ENCODE data around the gene PRKN.

Gene PRKN

DNA sequence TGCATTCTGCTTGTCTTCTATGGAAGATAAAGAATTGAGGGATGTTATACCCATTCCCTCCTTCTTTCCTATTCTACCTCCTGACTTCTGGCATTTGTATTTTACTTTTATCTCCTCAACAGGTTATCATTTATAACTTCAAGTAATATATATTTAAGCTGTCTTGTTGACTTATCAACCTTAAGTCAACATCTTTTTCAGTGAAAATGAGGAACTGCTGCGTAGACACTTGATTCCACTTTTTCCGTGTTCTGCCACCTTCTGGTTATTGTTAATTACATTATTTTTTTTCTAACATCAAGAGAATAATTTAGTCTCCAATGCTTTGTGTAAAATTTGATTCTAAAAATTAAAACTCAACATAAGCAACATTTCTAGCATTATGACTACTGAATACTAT is 107.5 kb downstream of the PRKN start:
- no peak for DNase-seq (ENCODE audit: low read depth in 3 of 3, low spot score in 1 of 3)

DNA sequence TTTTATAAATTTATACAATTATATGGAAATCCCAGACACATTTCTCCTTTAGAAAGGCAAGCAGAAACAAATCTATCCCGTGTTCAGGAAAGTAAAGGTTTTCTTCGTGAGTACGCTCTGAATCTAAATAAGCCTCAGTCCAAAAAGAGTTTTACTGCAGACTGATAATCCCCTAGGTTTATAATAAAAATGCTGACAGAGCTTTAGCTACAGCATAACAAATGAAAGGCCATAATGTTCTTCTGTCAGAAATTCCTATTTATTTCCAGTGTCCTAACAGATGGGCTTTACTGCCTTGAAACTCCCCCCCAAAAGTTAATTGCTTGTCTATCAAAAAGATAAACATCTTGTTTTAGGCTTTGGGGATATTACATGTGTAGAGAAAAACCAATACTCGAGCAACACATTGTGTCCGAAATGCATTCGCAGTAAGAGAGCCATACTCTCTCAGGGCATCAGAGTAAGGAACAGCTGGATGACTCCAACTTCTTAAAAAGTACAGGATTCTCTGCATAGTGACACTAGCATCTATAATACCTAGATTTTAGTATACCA is 109.0 kb downstream of the PRKN start:
- no peak for DNase-seq (ENCODE audit: low read depth in 3 of 3, low spot score in 1 of 3)

DNA sequence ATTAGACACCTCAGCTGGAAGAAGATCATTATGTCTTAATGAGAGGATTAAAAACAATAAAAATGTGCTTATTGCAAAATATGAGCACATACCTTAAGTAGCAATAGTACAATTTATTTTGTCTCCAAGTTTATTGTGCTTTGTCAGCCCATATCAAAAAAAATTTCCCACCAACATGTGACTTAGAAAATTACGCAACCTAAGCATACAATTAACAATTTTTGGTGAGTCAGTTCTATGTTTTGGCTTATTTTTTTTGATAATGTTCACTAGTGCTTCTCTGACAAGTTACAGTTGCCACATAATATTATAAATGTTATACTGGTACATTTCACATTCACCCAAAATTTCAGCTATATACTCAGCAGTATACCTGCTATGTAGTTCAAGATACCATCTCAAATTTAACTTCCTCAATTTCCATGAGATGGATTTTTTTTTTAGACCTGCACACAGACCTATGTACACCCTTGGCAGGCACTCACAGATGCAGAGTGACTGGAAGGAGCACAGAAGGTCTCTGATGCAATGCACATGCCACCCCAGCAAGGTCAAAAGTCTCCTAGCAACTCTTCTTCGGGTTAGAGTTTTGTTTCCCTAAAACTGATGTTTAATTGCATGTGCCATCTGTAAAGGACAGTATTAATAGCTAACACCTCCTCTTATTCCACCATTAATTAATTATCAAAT is 112.4 kb downstream of the PRKN start:
- no peak for DNase-seq (ENCODE audit: low read depth in 3 of 3, low spot score in 1 of 3)

DNA sequence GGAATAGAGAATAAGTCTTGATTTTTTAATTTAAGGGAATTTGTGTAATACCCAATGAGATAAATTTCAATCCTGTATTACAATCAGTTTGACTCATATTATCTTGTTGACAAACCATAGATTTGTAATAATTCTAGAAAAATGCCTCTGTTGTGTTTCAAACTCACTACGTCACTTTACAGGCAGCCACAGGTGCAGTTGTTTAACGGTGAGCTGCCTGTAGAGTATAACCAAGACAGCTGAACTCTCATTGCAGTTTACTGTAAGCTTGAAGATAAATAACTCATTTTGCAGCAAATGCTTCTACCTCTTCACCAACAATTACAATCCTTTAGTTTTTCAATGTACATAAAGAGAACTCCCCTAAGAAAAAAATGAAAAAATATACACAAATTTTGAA is 114.3 kb downstream of the PRKN start:
- no peak for DNase-seq (ENCODE audit: low read depth in 3 of 3, low spot score in 1 of 3)

DNA sequence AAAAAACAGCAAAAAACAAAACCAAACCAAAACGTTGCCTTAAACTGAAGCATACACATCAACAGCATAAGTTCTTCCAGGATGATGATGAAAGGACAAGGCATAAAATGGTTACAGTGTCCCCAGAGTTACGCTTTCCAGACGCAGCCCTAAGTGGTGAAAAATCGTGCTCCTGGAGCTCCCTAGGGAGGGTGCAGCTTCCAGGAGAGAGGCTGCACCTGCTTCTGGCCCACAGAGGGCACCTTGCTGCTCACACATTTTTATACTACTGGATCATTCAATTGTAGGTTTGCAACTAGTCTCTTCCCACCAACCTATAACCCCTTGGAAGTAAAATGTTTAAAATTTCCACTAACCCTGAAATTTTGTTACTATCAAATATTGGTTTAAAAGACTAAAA is 115.0 kb downstream of the PRKN start:
- no peak for DNase-seq (ENCODE audit: low read depth in 3 of 3, low spot score in 1 of 3)

DNA sequence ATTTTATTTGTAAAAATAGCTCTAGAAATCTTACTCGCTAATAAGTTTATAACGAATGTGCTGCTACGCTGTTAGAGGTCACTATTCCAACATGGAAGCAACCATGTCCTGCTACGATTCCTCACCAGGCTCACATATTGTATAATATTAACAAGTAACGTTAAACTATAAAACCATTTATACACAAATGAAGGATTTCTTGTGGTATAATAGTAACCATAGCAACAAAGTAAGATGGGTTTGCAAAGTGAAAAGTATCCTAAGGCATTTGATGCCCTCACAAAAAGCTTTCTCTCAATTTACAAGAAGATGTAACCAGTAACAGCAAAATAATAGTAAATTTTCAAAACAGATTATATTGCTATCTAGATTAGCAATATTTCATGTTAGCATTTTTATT is 117.2 kb downstream of the PRKN start:
- DNase-seq (ENCODE audit: low read depth in 3 of 3, low spot score in 1 of 3) = no peak

DNA sequence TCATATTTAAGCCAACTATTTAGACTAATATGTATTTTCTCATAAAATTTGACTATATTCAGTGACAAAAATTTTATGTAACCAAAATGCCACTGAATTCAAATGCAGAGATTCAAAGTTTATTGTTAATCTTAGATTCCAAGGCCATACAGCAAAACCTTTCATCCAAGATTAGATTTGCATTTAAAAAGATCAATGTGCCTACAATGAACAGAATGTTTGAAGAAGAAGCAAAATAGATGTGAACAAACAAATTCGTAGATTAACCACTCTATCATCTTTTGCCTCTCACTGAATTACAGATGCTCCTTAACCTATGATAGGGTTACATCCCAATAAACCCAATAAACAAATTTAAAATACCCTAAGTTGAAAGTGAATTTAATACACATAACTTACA is 121.7 kb downstream of the PRKN start:
- DNase-seq (ENCODE audit: low read depth in 3 of 3, low spot score in 1 of 3) = no peak

DNA sequence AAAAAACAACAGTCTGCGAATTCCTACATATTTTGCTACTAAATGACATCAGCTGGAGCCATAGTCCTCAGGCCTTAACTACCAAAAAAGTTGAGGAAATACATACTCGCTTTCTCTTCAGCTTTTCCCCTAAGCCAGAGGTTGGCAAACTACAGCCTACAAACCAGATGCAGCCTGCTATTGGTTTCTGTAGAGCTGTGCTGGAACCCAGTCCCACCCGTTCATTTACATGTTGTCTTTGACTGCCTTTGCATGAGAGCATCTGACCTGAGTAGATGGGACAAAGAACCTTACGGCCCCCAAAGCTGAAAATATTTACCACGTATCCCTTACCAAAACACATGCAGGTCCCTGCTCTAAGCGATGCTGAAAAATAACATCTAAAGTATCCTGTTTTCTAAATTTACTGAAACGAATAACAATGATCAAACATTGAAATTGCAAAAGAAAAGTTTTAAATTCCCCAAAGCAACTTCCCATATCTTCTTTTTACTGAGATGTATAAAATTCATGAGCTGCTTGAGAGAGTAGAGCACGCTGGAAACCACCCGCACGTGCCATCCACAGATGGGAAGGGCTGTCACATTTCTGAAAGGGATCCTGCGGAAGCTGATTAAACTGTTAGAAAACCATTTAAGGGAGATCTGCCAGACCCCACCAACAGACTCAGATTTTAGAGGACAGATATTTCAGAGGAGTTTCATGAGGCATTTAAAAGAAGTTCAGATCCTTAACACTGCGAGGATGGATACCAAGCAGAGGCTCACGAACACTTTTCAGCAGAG is 124.1 kb downstream of the PRKN start:
- DNase-seq (ENCODE audit: low read depth in 3 of 3, low spot score in 1 of 3) = no peak

DNA sequence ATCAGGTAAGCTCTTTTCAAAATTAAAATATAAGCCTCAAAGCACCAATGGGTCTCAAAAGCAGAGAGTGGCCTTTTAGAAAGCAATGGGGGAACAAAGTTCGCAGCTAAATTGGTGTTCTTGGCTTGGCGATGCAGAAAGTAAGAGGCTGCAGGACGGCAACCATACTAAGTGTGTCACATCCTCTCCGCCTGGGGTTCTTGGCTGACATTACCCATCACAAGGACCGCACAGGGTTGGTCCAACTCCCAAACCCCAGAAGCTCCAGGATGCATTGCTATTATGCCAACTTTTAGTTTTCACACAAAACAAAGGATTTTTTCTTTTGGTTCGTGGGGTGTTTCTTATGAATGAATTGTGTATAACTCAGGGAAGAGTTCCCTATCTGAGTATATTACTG is 124.8 kb downstream of the PRKN start:
- DNase-seq (ENCODE audit: low read depth in 3 of 3, low spot score in 1 of 3) = no peak

DNA sequence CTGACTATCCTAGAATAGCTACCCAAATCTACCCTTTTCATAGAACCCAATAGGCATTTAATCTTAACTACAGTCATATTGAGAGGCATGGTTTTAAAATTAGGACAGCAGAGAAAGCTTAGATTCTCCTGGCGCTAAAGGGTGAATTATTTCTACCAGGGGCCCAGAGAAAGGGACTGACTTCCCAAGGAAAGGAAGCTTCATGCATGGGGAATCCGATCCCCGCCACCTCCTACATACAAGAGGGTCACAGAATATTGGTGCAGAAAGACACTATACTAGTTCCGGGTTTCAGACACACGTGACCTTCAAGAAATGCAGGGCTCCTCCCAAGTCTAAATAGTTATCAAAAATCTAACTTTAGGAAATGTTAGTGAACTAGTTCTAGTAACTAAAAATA is 130.9 kb downstream of the PRKN start:
- DNase-seq (ENCODE audit: low read depth in 3 of 3, low spot score in 1 of 3) = no peak

DNA sequence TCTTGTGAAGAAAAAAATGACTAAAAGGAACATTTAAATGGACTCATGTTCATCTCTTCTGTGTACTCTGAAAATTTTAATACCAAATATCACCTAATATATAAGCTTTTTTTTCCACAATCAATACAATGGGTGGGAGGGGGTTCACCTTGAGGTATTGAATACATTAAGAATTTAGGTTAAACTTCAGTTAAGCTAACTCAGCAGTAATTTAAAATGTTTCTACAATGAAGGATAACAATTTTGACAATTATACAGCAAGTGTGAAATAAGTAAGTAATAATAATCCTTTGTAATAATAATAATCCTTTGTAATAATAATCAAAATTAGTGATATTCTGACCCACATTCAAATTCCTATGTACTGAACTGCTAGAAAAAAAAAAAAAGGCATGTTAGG is 136.0 kb downstream of the PRKN start:
- no peak for DNase-seq (ENCODE audit: low read depth in 3 of 3, low spot score in 1 of 3)

DNA sequence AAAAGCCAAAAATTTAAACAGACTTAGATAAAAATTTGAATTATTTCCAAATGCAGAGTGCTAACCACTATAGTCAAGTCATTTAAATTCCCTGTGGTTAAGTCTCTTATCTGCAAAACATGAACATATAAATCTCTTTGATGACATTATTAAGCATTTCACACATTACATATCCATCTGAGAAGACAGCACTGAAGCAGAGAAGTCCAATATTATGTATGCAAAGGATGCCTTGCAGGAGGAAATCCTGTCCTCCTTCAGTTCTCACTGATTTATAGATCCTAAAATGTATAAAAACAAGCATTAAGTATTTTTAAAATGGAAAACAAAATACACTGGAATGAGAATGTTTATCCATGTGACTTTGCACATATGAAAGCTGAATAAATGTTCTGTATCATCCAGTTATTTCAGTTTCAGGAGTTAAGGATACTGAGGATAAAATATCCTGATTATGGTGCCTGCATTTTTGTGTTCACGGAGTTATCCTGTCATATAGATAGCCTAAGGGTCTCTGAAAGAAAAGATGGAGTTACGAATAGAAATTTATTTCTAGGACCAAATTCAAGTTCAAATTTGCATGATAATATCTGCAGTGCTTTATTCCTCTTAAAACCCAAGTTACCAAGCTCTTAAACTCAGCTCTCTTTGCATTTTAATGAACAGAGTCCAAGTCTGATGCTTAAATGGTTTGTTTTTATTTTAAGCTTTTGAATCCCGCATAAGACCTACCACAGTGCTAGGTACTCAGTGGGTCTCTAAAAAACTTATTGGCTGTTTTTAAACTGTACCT is 145.4 kb downstream of the PRKN start:
- no peak for DNase-seq (ENCODE audit: low read depth in 3 of 3, low spot score in 1 of 3)

DNA sequence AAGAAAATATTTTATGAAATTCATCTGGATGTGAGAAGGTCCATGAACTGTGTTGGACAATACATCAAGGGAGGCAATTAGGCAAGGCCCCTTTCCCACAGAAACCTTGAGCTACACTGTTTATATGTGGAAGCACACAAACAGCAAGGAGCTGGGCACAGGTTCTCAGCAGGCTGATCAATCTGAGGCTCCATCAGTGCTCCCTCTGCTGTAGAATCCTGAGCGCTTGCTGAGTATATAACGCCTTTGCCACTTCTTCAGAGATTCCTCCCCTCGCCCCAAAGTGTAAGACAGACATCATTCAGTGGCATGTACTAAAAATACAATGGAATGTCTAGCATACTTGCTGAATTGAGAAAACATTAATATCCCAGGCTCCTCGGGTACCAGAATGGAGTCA is 146.9 kb downstream of the PRKN start:
- no peak for DNase-seq (ENCODE audit: low read depth in 3 of 3, low spot score in 1 of 3)

DNA sequence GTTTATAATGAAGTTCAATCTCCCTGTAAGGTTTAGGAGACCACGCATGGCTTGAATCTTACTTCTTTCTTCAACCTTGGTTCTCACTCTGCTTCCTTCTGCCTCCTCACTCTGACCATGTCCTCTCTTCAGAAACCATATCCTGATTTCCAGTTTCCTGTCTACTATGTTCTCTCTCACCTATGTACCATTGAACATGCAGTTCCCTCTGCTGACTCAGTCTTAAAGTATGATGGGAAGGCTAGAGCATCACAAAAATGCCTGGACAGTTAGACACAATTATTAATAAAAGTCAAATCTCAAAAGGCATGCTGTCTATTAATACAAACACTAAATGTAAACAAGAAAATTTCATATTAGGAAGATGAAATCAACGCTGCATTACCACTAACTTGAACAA is 151.6 kb downstream of the PRKN start:
- no peak for DNase-seq (ENCODE audit: low read depth in 3 of 3, low spot score in 1 of 3)

DNA sequence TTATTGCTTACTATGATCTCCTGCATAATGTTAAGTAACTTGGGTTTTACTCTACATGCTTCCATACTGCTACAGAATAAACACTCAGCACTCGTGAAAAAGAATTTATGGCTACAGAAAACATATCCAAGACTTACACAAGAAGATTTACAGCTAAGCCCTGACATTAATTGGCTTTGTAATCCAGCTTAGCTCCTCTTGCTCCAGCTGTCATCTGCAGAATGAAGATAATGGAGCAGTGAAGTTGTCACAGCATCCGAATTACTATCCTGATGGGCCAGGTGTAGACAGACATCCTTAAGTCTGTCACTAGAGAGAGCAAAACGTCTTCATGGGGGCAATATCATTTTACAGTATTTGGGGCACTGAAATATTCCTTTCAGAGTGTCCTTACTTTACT is 155.3 kb downstream of the PRKN start:
- no peak for DNase-seq (ENCODE audit: low read depth in 3 of 3, low spot score in 1 of 3)

DNA sequence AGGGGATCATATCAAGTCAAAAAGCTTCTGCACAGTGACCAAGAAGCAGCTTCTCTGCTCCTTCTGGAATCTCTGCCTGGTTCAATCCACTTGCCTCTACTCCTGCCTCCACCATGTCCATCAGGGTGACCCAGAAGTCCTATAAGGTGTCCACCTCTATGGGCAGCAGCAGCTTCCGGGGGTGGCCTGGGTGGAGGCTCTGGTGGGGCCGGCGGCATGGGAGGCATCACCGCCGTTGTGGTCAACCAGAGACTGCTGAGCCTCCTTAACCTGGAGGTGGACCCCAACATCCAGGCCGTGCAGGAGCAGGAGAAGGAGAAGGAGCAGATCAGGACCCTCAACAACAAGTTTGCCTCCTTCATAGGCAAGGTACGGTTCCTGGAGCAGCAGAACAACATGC is 159.3 kb downstream of the PRKN start:
- no peak for DNase-seq (ENCODE audit: low read depth in 3 of 3, low spot score in 1 of 3)

DNA sequence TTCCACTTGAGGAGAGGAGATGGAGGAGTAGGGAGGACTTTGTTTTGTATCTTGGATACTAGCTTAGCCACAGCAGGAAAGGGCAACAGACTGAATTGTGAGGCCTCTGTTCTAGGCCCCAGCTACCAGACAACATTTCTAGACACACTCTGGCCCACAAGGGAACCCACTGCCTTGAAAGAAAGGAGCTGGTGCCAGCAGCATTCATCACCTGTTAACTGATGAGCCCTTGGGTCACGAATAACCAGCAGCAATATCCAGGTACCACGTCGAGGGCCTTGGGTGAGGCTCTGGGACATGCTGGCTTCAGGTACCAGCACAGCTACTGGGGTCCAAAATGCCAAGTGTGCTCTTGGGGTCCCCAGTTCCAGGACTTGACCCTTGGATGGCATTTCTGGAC is 165.5 kb downstream of the PRKN start:
- no peak for DNase-seq (ENCODE audit: low read depth in 3 of 3, low spot score in 1 of 3)

DNA sequence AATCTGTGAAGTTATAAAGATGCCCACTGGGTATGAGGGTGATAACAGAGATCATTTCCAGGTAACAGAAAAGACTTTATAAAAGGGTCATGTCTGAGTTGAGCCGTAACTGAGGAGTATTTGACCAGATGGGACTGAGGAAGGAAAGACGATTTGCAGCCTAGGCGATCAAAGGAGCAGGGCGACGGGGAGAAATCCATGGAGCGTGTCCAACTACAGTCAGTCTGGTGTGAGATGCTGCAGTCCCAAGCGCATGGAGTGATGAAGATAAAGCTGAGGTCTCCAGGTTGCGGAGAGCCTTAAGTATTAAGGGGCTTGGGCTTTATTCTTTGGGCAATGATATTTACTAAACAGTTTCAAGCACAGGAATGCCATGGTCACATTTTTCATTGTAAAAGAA is 166.7 kb downstream of the PRKN start:
- no peak for DNase-seq (ENCODE audit: low read depth in 3 of 3, low spot score in 1 of 3)

DNA sequence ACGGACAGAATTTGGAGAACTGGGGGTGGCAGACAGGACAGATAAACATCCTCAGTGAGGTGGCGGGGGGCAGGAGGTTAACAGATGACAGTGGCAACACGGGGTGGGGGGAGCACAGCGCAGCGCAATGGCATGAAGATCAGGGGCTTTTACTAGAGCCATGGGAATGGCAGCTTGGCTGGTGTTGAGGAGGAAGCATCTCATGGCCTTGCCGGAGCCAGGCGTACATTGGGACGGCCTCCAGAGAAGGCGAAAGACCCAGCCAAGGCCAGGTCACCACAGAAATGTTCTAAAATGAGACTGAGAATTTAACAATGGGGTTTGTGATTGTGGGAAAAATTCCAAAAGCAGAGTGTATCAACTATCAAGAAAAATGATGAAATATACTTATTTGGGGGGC is 173.0 kb downstream of the PRKN start:
- no peak for DNase-seq (ENCODE audit: low read depth in 3 of 3, low spot score in 1 of 3)

DNA sequence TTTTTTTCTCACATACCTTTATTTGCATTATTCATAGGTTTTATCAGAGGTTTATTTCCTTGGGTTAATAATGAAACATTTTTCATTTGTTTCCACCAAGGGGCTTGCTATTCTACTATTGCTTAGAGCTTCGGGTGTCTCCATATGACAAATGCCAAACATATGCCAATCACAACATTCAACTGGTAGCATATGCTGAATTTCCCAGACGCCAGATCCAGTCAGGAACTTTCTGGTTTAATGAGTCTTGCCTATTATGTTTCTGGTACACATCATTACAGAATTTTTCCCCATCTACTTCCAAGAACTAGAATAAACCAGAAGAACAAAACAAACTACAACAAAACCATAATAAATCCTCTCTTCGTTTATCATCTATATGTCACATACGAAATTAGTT is 180.7 kb downstream of the PRKN start:
- no peak for DNase-seq (ENCODE audit: low read depth in 3 of 3, low spot score in 1 of 3)

DNA sequence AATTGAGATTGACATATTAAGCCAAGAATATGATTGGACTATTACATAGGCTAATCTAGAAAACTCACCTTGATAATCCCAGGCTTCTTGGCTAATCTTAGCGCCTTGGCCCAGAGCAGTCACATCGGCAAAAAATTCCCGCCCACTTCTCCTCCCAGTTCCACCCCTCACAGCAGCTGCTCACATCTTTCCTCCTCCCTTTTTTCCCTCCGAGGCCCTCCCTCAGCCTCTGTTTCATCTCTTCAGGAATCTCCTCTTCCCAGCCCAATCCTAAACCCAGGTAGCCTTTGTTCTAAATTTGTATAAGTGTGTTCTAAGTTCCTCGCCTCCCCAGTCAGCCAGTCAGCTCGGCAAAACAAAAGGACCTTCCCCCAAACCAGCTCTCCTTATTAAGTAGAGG is 184.3 kb downstream of the PRKN start:
- no peak for DNase-seq (ENCODE audit: low read depth in 3 of 3, low spot score in 1 of 3)

DNA sequence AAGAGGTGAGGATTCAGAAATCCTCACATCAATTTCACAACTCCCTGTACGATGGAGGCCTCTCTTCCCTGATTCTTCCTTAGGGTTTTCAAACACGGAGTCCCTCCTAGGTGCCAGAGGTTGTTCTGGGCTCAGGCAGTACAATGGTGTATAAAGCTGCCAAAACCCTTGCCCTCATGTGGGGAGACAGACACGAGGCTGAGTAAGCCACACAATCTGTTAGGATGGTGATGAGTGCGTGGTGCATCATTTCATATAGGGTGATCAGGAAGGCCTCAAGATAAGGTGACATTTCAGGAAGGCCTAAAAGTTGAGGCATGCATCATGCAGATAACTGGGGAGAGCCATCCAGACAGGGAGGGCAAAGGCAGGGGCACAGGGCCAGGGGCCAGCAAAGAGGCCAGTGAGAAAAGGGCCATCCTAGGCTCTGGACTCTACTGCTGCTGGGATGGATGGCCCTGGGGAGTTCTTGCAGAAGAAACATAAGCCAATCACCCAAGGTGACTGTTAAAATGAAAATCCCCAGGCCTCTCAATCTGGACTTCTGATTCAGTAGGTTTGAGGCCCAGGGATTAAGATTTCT is 186.5 kb downstream of the PRKN start:
- DNase-seq (ENCODE audit: low read depth in 3 of 3, low spot score in 1 of 3) = no peak

Data from stimulated activated CD4-positive, alpha-beta T cell treated with anti-CD3 and anti-CD28 coated beads, TNF-alpha, amount 100 ng/mL, for 1 hour (primary cell).